Thoracic aorta (tissue), 2 donors: ENCODE results near the gene FBXL5. TPM values are rescaled to one million over a fixed set of nuclear protein-coding genes. Genes with fewer than 3 reads are reported as not detected.

Experiments used
- ATAC-seq: fragments of 150-250 bp; one replicate; pipeline ENCODE4 v1.8.0; 2017; ENCODE audit warnings: low read depth; ENCODE audit not compliant: insufficient number of reproducible peaks, low FRiP score
- DNase-seq: peaks from one replicate; pipeline ENCODE4 v3.0.0-alpha.2; 2020; ENCODE audit warnings: low spot score
- H3K27ac ChIP-seq, 2 donors: fragments of 200-600 bp; sonication (generic); 1 replicate in 1 of 2; 2 replicates in 1 of 2; pipeline ENCODE4 v1.5.1; 2016; ENCODE audit warnings: mild to moderate bottlenecking in 2 of 2, moderate library complexity in 2 of 2
- H3K27me3 ChIP-seq: fragments of 200-600 bp; sonication (generic); replicated peaks from 2 replicates; pipeline ENCODE4 v1.6.0; 2016; ENCODE audit warnings: mild to moderate bottlenecking; ENCODE audit not compliant: insufficient read depth
- H3K36me3 ChIP-seq: fragments of 200-600 bp; sonication (generic); one replicate; pipeline ENCODE4 v1.5.1; 2016
- H3K4me1 ChIP-seq, 2 donors: fragments of 200-600 bp; sonication (generic); 1 replicate in 1 of 2; 2 replicates in 1 of 2; pipeline versions ENCODE4 v1.5.1 to v1.6.0; 2016; ENCODE audit warnings: low read depth in 2 of 2, mild to moderate bottlenecking in 1 of 2; ENCODE audit not compliant: control insufficient read depth in 1 of 2
- H3K4me3 ChIP-seq: fragments of 200-600 bp; sonication (generic); 2 replicates; pipeline ENCODE4 v1.5.1; 2016; ENCODE audit warnings: mild to moderate bottlenecking
- H3K9me3 ChIP-seq: fragments of 200-600 bp; sonication (generic); 2 replicates; pipeline ENCODE4 v1.5.1; 2016
- total RNA-seq, 2 donors: library from RNA; depleted of rRNA; stranded (reverse); fragments of >200 nt; gene quantifications; one replicate each; pipeline versions ENCODE4 v1.1.0 to v1.2.3, GENCODE V29; 2016
- TF ChIP-seq, protein P1 (sequence below): fragments of 200-600 bp; sonication (generic); IDR thresholded peaks from one replicate; pipeline ENCODE4 v1.5.1; 2019; ENCODE audit warnings: antibody characterized with exemption

Gene FBXL5
- total RNA-seq, 2 donors from 2014 or later: 136 to 147 TPM

DNA sequence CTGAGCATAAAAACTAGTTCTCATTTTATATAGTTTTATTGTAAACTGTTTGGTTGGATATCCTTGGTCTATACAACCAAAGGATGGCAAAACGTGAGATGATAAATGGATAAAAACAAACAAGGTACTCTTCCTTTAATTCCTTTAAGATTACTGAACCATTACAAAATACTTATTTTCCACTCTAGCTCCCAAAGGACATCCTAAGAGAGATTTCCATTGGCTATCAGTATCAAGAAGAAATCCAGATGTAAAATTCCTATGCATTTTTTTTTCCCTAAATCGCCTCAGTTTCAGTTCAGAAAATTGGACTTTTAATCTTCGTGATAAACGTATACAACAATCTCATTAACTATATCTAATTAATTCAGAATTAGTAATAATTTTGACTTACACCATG is 2.3 kb downstream of the FBXL5 start:
- no peaks in the 10 kb centered on the region for H3K9me3 ChIP-seq
- no peaks in the 10 kb centered on the region for H3K36me3 ChIP-seq
- DNase-seq (no peak), ATAC-seq (no peak)
- H3K4me1 ChIP-seq: peaks cover 52 to 75% of the 10 kb centered on the region in 2 donors
- H3K27ac ChIP-seq: peak overlapping the region; percentile 10 to 98
- no peaks in the 10 kb centered on the region for H3K27me3 ChIP-seq
- peak overlapping the region; percentile 70 for H3K4me3 ChIP-seq
- TF ChIP-seq, protein P1, sequence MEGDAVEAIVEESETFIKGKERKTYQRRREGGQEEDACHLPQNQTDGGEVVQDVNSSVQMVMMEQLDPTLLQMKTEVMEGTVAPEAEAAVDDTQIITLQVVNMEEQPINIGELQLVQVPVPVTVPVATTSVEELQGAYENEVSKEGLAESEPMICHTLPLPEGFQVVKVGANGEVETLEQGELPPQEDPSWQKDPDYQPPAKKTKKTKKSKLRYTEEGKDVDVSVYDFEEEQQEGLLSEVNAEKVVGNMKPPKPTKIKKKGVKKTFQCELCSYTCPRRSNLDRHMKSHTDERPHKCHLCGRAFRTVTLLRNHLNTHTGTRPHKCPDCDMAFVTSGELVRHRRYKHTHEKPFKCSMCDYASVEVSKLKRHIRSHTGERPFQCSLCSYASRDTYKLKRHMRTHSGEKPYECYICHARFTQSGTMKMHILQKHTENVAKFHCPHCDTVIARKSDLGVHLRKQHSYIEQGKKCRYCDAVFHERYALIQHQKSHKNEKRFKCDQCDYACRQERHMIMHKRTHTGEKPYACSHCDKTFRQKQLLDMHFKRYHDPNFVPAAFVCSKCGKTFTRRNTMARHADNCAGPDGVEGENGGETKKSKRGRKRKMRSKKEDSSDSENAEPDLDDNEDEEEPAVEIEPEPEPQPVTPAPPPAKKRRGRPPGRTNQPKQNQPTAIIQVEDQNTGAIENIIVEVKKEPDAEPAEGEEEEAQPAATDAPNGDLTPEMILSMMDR: no peak

DNA sequence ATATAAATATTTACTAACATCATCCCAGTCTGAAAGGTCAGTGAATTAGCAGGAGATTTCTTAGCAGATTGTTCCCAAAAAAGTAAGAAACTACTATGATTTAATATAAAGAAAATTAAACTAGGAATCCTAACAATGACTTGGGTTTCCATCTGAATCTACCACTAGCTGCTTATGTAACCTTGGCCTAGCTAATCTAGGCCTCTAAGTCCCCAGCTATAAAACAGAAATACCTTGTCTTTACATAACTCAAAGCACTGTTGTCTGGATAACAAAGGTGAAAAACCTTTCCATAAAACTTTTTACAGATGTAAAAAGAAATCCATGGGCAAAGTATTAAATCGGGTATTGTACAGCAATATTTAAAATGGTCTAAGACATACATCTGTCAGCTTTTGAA is 3.0 kb downstream of the FBXL5 start:
- Histone ChIP-seq H3K4me3 (peak overlapping the region; percentile 70), H3K27ac (peak overlapping the region; percentile 10 to 98), H3K36me3 (no peaks in the 10 kb centered on the region), H3K27me3 (no peaks in the 10 kb centered on the region), H3K4me1 (peaks cover 54 to 75% of the 10 kb centered on the region in 2 donors), H3K9me3 (no peaks in the 10 kb centered on the region)
- ATAC-seq (no peak), DNase-seq (no peak)
- TF ChIP-seq, protein P1: no peak

DNA sequence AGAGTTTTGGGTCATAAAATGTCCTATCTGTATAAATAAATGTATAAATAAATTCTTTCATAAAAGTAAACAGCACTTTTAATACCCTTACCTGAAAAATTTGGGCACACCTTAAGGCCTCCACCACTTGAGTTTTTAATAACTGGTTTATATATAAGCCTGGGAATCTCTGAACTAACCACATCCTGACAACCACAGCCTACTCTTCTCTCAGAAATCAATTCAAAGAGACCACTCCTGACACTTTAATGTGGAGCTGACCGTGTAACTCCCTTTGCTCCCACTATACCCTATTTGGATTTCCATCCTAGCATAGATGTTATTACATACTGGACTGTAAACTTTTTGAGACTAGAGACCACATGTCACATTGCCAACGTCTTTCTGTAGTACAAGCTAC is 3.5 kb downstream of the FBXL5 start:
- DNase-seq: no peak
- no peaks in the 10 kb centered on the region for H3K36me3 ChIP-seq
- H3K9me3 ChIP-seq: no peaks in the 10 kb centered on the region
- H3K27ac ChIP-seq: peak overlapping the region; percentile 10 to 98
- ATAC-seq: no peak
- TF ChIP-seq, protein P1: no peak
- peaks cover 51 to 72% of the 10 kb centered on the region in 2 donors for H3K4me1 ChIP-seq
- H3K27me3 ChIP-seq: no peaks in the 10 kb centered on the region
- H3K4me3 ChIP-seq: peak overlapping the region; percentile 70

DNA sequence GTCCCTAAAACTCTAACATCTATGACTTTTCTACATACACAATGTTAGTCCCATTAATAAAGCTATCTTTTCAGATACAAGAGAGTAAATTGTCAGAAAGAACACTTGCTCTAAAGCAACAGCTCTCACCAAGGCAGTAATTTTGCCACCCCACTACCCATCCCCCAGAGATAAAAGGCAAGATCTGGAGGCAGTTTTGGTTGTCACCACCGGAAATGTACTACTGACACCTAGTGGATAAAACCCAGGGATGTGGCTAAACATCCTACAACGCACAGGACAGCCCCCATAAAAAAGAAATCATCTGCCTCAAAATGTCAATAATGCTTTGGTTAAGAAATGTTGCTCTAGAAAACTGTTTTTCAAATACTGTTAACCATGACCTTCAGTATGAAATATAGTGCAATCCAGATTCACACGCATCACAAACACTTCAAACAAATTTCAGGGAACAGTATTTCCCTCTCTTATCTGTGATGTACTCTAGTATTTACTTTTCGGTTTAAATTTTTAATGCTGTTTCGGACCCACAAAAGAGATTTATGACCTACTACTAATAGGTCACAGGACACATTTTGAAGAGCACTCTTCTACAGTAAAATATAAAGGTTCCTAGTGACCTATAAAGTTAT is 5.1 kb downstream of the FBXL5 start:
- H3K36me3 ChIP-seq: no peaks in the 10 kb centered on the region
- peak overlapping the region; percentile 21 for H3K4me3 ChIP-seq
- TF ChIP-seq, protein P1: peak; percentile 65
- peak; percentile 64 for ATAC-seq
- H3K27me3 ChIP-seq: no peaks in the 10 kb centered on the region
- H3K9me3 ChIP-seq: no peaks in the 10 kb centered on the region
- H3K4me1 ChIP-seq: peaks cover 52 to 66% of the 10 kb centered on the region in 2 donors
- peak overlapping the region in 1 of 2 donors; percentile 98 for H3K27ac ChIP-seq
- DNase-seq: no peak

DNA sequence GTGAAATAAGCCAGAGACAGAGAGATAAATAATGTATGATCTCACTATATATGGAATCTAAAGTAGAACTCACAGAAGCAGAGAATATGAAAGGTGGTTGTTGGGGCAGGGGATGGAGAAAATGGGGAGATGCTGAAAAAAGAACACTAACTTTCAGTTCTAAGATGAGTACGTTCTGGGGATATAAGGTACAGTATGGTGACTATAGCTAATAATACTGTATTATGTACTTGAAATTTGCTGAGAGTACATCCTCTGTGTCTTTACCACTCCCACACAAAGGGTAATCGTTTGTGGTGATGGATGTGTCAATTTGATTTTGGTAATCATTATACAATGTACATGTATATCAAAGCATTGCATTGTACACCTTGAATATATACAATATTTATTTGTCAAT is 6.6 kb downstream of the FBXL5 start:
- no peaks in the 10 kb centered on the region for H3K9me3 ChIP-seq
- no peak overlapping the region for H3K27ac ChIP-seq
- TF ChIP-seq, protein P1: no peak
- H3K4me1 ChIP-seq: peaks cover 56 to 74% of the 10 kb centered on the region in 2 donors
- no peak overlapping the region for H3K4me3 ChIP-seq
- H3K27me3 ChIP-seq: no peaks in the 10 kb centered on the region
- no peaks in the 10 kb centered on the region for H3K36me3 ChIP-seq
- no peak for DNase-seq
- ATAC-seq: no peak
